HUES48 (cell line): Measurements from ENCODE around the gene PCID2.
A peak's percentile ranks its signal among the peaks of the same experiment; 100 is the strongest.

ENCODE experiments used
- H3K27ac ChIP-seq: one replicate; pipeline ENCODE4 v1.7.0; 2013; ENCODE audit warnings: low read depth, low read length, inconsistent platforms
- H3K27me3 ChIP-seq: 2 replicates; pipeline ENCODE4 v1.6.1; 2013; ENCODE audit warnings: mild to moderate bottlenecking, low read length; ENCODE audit not compliant: control insufficient read depth, insufficient read depth
- H3K36me3 ChIP-seq: 2 replicates; pipeline ENCODE4 v1.6.1; 2013; ENCODE audit warnings: low read length; ENCODE audit not compliant: control insufficient read depth, insufficient read depth
- H3K4me1 ChIP-seq: 2 replicates; pipeline ENCODE4 v1.6.1; 2013; ENCODE audit warnings: mild to moderate bottlenecking, low read length; ENCODE audit not compliant: control insufficient read depth, insufficient read depth
- H3K4me3 ChIP-seq: 2 replicates; pipeline ENCODE4 v1.5.1; 2013; ENCODE audit warnings: mild to moderate bottlenecking, low read depth, low read length
- H3K9ac ChIP-seq: 2 replicates; pipeline ENCODE4 v1.6.1; 2013; ENCODE audit warnings: mild to moderate bottlenecking, low read depth, low read length, moderate library complexity
- H3K9me3 ChIP-seq: 2 replicates; pipeline ENCODE4 v1.6.1; 2013; ENCODE audit warnings: low read length; ENCODE audit not compliant: control insufficient read depth, insufficient read depth

Gene PCID2

GRCh38 chr13:113187263-113187669 lies 21.2 kb downstream of the PCID2 start:
- H3K4me1 ChIP-seq = no peaks in the 10 kb centered on the region
- H3K27me3 ChIP-seq = no peaks in the 10 kb centered on the region
- H3K9me3 ChIP-seq = 0 out of 2 replicates have a peak, but pooled peaks cover 3% of the 10 kb centered on the region
- H3K4me3 ChIP-seq = no peak overlapping the region
- H3K27ac ChIP-seq = no peak overlapping the region
- H3K36me3 ChIP-seq = peaks cover 96% of the 10 kb centered on the region
- no peak overlapping the region for H3K9ac ChIP-seq

GRCh38 chr13:113186061-113186900 lies 22.2 kb downstream of the PCID2 start:
- Histone ChIP-seq H3K36me3 (peaks cover 96% of the 10 kb centered on the region), H3K9ac (no peak overlapping the region), H3K9me3 (0 out of 2 replicates have a peak, but pooled peaks cover 3% of the 10 kb centered on the region), H3K4me3 (no peak overlapping the region), H3K27ac (no peak overlapping the region), H3K4me1 (no peaks in the 10 kb centered on the region), H3K27me3 (no peaks in the 10 kb centered on the region)

- no peaks in the 10 kb centered on the region for H3K27me3 ChIP-seq
- peaks cover 96% of the 10 kb centered on the region for H3K36me3 ChIP-seq
- H3K9ac ChIP-seq = no peak overlapping the region
- no peaks in the 10 kb centered on the region for H3K9me3 ChIP-seq
- H3K27ac ChIP-seq = no peak overlapping the region
- H3K4me1 ChIP-seq = peaks cover 6% of the 10 kb centered on the region
- no peak overlapping the region for H3K4me3 ChIP-seq
Observed at GRCh38 chr13:113184568-113185440, 23.7 kb downstream of the PCID2 start.

- no peak overlapping the region for H3K9ac ChIP-seq
- peaks cover 14% of the 10 kb centered on the region for H3K4me1 ChIP-seq
- no peak overlapping the region for H3K4me3 ChIP-seq
- no peaks in the 10 kb centered on the region for H3K9me3 ChIP-seq
- H3K27ac ChIP-seq = no peak overlapping the region
- H3K27me3 ChIP-seq = no peaks in the 10 kb centered on the region
- peaks cover 98% of the 10 kb centered on the region for H3K36me3 ChIP-seq
Observed at GRCh38 chr13:113183450-113184129, 24.9 kb downstream of the PCID2 start.

GRCh38 chr13:113182046-113182445 lies 26.4 kb downstream of the PCID2 start:
- H3K27ac ChIP-seq = no peak overlapping the region
- H3K36me3 ChIP-seq = peaks cover 97% of the 10 kb centered on the region
- H3K4me3 ChIP-seq = no peak overlapping the region
- H3K9me3 ChIP-seq = no peaks in the 10 kb centered on the region
- H3K27me3 ChIP-seq = no peaks in the 10 kb centered on the region
- peaks cover 14% of the 10 kb centered on the region for H3K4me1 ChIP-seq
- H3K9ac ChIP-seq = no peak overlapping the region

- Histone ChIP-seq H3K4me1 (peaks cover 14% of the 10 kb centered on the region), H3K9ac (no peak overlapping the region), H3K27ac (peak overlapping the region; percentile 94)
Observed at GRCh38 chr13:113179374-113180230, 28.9 kb downstream of the PCID2 start.

GRCh38 chr13:113178896-113179167 lies 29.6 kb downstream of the PCID2 start:
- Histone ChIP-seq H3K9ac (no peak overlapping the region), H3K27ac (peak overlapping the region; percentile 94), H3K36me3 (peaks cover 93% of the 10 kb centered on the region), H3K4me3 (no peak overlapping the region), H3K27me3 (no peaks in the 10 kb centered on the region), H3K4me1 (peaks cover 14% of the 10 kb centered on the region), H3K9me3 (no peaks in the 10 kb centered on the region)

More at GRCh38 chr13:113179374-113180230, 28.9 kb downstream of the PCID2 start:
- peaks cover 96% of the 10 kb centered on the region for H3K36me3 ChIP-seq
- H3K9me3 ChIP-seq = no peaks in the 10 kb centered on the region
- no peaks in the 10 kb centered on the region for H3K27me3 ChIP-seq
- no peak overlapping the region for H3K4me3 ChIP-seq

GRCh38 chr13:113178070-113178895 lies 30.2 kb downstream of the PCID2 start:
- Histone ChIP-seq H3K4me1 (peaks cover 14% of the 10 kb centered on the region), H3K27ac (peak overlapping the region; percentile 94), H3K27me3 (no peaks in the 10 kb centered on the region), H3K36me3 (peaks cover 92% of the 10 kb centered on the region), H3K4me3 (no peak overlapping the region), H3K9me3 (no peaks in the 10 kb centered on the region), H3K9ac (no peak overlapping the region)

- H3K9ac ChIP-seq = no peak overlapping the region
- no peaks in the 10 kb centered on the region for H3K9me3 ChIP-seq
- H3K4me1 ChIP-seq = peaks cover 14% of the 10 kb centered on the region
- no peak overlapping the region for H3K4me3 ChIP-seq
- H3K27ac ChIP-seq = no peak overlapping the region
- peaks cover 90% of the 10 kb centered on the region for H3K36me3 ChIP-seq
- H3K27me3 ChIP-seq = no peaks in the 10 kb centered on the region
Observed at GRCh38 chr13:113176822-113177221, 31.6 kb downstream of the PCID2 start.
